Lower lobe of right lung (tissue), 2 donors: ENCODE results near the gene S100B. TPM values are rescaled to one million over a fixed set of nuclear protein-coding genes. Genes with fewer than 3 reads are reported as not detected.
"Not testable (repeated sequence)": the region's sequence is repeated elsewhere in the genome, so short reads cannot be mapped to it uniquely, and the experiment has no call there.

Experiments used
- ATAC-seq, 2 donors: fragments of 200-7000 bp; cut with Tn5 transposase; one replicate each; pipeline ENCODE4 v1.9.1; 2020 to 2022; ENCODE audit warnings: mild to moderate bottlenecking in 2 of 2, moderate library complexity in 2 of 2
- DNase-seq: peaks from one replicate; pipeline ENCODE4 v3.0.0-alpha.2; 2020
- H3K27ac ChIP-seq: fragments of 200-600 bp; one replicate; pipeline ENCODE4 v1.8.0; 2022
- H3K27me3 ChIP-seq: fragments of 200-600 bp; one replicate; pipeline ENCODE4 v1.8.0; 2022; ENCODE audit warnings: low read depth
- H3K36me3 ChIP-seq: fragments of 200-600 bp; one replicate; pipeline ENCODE4 v1.8.0; 2022; ENCODE audit warnings: mild to moderate bottlenecking
- H3K4me1 ChIP-seq: fragments of 200-600 bp; one replicate; pipeline ENCODE4 v1.8.0; 2022
- H3K4me3 ChIP-seq: fragments of 200-600 bp; one replicate; pipeline ENCODE4 v1.8.0; 2022; ENCODE audit warnings: mild to moderate bottlenecking
- H3K9me3 ChIP-seq: fragments of 200-600 bp; one replicate; pipeline ENCODE4 v1.8.0; 2022
- intact Hi-C: fragments of 100-400 bp; cut with DNase I; formaldehyde crosslinking; loops from one replicate; pipeline ENCODE4 v1.11.0; 2022
- total RNA-seq: library from RNA; stranded (reverse); fragmentation: NEBNext Ultra II Directional; extraction: Animal tissue kit (Norgen Biotek cat#: 25700); gene quantifications from one replicate; pipeline ENCODE4 v1.2.1, GENCODE V29; 2021
- TF ChIP-seq, protein P1 (sequence below): fragments of 200-600 bp; IDR thresholded peaks from one replicate; pipeline ENCODE4 v1.8.0; 2022; ENCODE audit warnings: antibody characterized with exemption, mild to moderate bottlenecking
- donor health status: DM: no; HTN: yes; CAD: no; lungs with severe emphysema.

The S100B gene
- total RNA-seq, 1 donor from 2014 or later, result 4.5 TPM

DNA sequence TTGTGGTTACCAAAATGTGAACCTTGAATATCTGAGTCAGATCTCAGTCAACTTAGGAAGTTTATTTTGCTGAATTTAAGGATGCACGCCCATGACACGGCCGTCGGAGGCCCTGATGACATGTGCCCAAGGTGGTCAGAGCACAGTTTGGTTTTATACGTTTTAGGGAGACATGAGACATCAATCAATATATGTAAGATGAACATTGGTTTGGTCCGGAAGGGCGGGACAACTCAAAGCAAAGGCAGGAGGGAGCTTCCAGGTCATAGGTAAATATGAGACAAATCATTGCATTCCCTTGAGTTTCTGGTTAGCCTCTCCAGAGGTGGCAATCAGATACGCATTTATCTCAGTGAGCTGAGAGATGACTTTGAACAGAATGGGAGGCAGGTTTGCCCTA lies 29.5 kb upstream of the S100B start:
- DNase-seq, result no peak
- no peak for ATAC-seq
- TF ChIP-seq, protein P1, sequence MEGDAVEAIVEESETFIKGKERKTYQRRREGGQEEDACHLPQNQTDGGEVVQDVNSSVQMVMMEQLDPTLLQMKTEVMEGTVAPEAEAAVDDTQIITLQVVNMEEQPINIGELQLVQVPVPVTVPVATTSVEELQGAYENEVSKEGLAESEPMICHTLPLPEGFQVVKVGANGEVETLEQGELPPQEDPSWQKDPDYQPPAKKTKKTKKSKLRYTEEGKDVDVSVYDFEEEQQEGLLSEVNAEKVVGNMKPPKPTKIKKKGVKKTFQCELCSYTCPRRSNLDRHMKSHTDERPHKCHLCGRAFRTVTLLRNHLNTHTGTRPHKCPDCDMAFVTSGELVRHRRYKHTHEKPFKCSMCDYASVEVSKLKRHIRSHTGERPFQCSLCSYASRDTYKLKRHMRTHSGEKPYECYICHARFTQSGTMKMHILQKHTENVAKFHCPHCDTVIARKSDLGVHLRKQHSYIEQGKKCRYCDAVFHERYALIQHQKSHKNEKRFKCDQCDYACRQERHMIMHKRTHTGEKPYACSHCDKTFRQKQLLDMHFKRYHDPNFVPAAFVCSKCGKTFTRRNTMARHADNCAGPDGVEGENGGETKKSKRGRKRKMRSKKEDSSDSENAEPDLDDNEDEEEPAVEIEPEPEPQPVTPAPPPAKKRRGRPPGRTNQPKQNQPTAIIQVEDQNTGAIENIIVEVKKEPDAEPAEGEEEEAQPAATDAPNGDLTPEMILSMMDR, result no peak
- Histone ChIP-seq H3K27ac (peak overlapping the region; percentile 99), H3K9me3 (no peaks in the 10 kb centered on the region), H3K27me3 (no peaks in the 10 kb centered on the region), H3K4me1 (peaks cover 40% of the 10 kb centered on the region), H3K4me3 (peak overlapping the region; percentile 81), H3K36me3 (peaks cover 5% of the 10 kb centered on the region)
- intact Hi-C loops, result no loop called here

DNA sequence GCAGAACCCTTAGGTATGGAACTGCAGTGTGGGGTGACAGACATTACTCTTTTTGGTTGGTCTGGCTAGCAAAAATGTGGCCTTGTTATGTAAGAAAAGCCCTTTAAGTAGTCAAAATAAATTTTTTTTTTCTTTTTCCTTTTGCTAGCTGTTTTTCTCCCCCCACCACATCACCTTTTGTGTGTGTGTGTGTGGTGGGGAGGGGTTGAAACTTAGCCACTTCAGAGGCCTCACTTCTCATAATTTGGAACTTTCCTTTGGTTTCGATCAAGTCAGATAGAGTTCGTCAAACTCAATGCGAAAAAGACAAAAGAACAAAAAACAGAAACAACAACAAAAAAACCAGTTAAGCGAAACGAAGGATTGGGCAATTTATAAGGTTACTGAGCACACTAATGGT lies 28.7 kb upstream of the S100B start:
- Histone ChIP-seq H3K9me3 (no peaks in the 10 kb centered on the region), H3K27me3 (no peaks in the 10 kb centered on the region), H3K36me3 (peaks cover 5% of the 10 kb centered on the region), H3K27ac (no peak overlapping the region), H3K4me1 (peaks cover 31% of the 10 kb centered on the region), H3K4me3 (no peak overlapping the region)
- DNase-seq, result no peak
- intact Hi-C loops, result no loop called here
- TF ChIP-seq, protein P1, result no peak
- ATAC-seq, result no peak

DNA sequence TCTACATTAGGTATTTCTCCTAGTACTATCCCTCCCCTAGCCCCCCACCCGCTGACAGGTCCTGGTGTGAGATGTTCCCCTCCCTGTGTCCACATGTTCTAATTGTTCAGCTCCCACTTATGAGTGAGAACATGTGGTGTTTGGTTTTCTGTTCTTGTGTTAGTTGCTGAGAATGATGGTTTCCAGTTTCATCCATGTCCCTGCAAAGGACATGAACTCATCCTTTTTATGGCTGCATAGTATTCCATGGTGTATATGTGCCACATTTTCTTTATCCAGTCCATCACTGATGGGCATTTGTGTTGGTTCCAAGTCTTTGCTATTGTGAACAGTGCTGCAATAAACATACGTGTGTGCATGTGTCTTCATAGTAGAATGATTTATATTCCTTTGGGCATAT lies 26.0 kb upstream of the S100B start:
- H3K27me3 ChIP-seq, DNase-seq, H3K36me3 ChIP-seq, ATAC-seq, H3K4me3 ChIP-seq, H3K27ac ChIP-seq, H3K4me1 ChIP-seq, H3K9me3 ChIP-seq, intact Hi-C loops: not testable (repeated sequence)

DNA sequence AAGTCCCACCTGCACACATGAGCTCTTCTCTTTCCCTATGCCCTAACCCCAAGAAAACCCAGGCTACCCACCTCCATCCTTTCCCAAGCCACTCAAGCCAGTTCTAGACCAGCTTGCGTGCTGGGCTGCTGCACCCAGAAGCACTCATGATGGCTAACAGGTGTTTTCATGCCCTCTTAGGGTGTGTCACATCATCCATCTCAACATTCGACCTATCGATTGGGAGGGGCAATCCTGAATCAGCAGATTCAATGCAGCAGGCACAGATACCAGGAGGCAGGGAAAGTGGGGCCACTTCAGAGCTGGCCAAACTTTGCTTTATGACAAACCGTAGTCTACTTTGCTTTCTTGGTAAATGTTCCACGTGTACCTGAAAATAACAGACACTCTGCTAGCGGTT lies 24.0 kb upstream of the S100B start:
- Histone ChIP-seq H3K36me3 (no peaks in the 10 kb centered on the region), H3K27me3 (no peaks in the 10 kb centered on the region), H3K4me1 (no peaks in the 10 kb centered on the region), H3K4me3 (no peak overlapping the region), H3K9me3 (peaks cover 15% of the 10 kb centered on the region), H3K27ac (no peak overlapping the region)
- no peak for DNase-seq
- no peak for ATAC-seq
- intact Hi-C loops, result no loop called here
- TF ChIP-seq, protein P1, result no peak

DNA sequence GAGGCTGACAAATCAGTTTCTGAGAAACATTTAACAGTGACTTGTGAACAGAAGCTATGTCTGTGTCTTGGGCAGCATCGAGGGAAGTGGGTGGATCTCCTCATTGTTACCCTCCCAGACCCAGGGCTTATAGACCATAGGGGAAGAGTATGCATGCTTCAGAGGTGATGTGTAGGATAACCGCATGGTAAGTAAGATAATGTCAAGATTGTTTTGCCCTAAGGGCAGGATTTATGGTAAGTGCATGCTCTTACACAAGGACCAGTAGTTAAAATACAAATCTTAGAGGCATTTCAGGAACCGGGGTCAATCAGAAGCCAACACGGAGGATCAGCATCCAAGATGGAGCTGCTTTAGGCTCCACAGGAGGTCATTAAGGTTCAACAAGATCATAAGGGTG lies 22.8 kb upstream of the S100B start:
- Histone ChIP-seq H3K36me3 (no peaks in the 10 kb centered on the region), H3K4me1 (no peaks in the 10 kb centered on the region), H3K27me3 (no peaks in the 10 kb centered on the region), H3K4me3 (no peak overlapping the region), H3K9me3 (peaks cover 15% of the 10 kb centered on the region), H3K27ac (no peak overlapping the region)
- intact Hi-C loops, result no loop called here
- DNase-seq (no peak), ATAC-seq (no peak)
- TF ChIP-seq, protein P1, result no peak

DNA sequence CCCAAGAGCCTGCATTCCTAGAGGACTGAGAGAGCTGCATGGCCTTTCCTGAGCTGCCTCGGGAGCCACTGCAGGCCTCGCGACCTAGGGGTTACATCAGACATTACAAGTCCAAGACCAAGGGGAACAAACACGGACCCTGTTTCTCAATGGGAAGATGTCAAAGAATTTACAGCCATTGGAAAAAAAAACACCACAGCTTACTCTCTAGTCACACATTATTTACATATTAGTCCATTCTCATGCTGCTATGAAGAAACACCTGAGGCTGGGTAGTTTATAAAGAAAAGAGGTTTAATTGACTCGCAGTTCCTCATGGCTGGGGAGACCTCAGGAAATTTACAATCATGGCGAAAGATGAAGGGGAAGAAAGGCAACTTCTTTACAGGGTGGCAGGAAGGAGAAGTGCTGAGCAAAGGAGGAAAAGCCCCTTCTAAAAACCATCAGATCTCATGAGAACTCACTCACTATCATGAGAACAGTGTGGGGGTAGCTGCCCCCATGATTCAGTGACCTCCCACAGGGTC lies 22.2 kb upstream of the S100B start:
- H3K4me3 ChIP-seq, result no peak overlapping the region
- intact Hi-C loops, result no loop called here
- H3K4me1 ChIP-seq, result peaks cover under 1% of the 10 kb centered on the region
- no peak overlapping the region for H3K27ac ChIP-seq
- peak in 1 of 2 donors; percentile 28 for ATAC-seq
- no peaks in the 10 kb centered on the region for H3K27me3 ChIP-seq
- DNase-seq, result no peak
- peaks cover 15% of the 10 kb centered on the region for H3K9me3 ChIP-seq
- TF ChIP-seq, protein P1, result no peak
- H3K36me3 ChIP-seq, result no peaks in the 10 kb centered on the region
